Activated CD4-positive, alpha-beta T cell treated with anti-CD3 and anti-CD28 coated beads, Interleukin-10, Interleukin-2, amounts not matched to agents 100 ng/mL and 50 ng/mL, durations not matched to agents 16 hours and 8 hours (primary cell): ENCODE data around the gene DBNDD1.

Source experiments
- DNase-seq: peaks from one replicate; pipeline ENCODE4 v3.0.0-alpha.2; 2020

The DBNDD1 gene

DNA sequence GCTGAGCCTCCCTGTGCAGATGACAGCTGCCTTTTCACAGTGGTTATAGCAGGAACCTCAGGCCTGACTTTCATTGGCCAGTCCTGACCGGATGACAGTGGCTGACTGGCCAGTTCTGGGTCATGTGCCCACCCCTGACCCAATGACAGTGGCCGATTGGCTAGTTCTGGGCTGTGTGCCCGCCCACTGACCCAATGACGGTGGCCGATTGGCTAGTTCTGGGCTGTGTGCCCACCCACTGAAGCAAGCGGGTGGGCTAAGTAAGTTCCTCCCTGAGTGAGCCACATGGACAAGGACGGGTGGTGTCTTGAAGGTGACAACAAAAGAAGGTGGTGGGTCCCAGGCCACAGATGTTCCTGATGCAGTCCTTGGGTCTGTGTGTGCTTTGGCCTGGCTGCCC, 61.2 kb downstream of the DBNDD1 start:
- no peak for DNase-seq

DNA sequence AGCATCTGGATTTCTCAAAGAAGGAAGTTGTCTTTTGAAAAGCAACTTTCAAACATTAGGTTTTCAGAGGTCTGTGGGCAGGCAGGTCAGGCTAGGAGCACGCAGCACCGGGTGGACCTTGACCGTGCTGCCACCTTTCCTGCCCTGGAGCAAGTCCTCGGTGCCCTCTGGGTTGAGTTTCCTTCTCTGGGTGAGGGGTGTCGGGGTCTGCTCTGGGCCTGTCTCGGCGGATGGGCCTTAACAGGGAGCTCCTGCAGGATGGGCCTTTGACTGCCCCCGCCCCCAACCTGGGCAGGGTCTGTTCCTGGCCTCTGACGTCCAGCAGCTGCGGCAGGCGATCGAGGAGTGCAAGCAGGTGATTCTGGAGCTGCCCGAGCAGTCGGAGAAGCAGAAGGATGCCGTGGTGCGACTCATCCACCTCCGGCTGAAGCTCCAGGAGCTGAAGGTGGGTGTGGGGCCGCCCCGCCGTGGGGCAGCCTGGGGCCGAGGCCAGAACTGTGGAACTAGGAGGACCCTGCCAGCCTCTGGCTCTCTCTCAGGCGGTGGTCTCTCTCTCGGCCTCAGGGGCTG, 62.0 kb downstream of the DBNDD1 start:
- DNase-seq = no peak

DNA sequence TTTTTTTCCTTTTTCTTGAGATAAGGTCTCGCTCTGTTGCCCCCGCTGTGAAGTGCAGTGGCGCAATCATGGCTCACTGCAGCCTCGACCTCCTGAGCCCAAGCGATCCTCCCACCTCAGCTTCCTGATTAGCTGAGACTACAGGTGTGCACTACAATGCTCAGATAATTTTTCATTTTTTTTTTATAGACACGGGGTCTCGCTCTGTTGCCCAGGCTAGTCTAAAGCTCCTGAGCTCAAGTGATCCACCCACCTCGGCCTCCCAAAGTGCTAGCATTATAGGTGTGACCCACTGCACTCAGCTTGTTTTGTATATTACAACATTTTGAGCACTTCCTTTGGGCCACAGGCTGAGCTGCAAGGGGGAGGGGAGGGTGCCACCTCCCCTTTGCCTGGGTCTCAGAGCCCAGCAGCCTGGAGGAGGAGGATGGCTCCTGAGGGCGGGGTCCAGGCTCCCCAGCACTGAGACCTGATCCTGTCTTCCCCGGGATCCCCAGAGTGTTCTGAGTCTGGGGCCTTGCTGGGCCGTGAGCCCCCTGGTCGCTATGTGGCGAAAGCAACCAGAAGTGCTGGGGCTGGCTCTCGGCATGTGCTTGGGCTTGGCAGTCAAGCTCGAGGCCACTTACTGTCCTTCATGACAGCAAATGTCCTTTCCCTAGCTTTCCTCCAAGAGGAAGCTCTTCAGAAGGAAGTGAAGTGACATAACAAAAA, 62.6 kb downstream of the DBNDD1 start:
- DNase-seq = no peak

- DNase-seq = no peak
These were observed 64.1 kb downstream of the DBNDD1 start for GRCh38 chr16:89955001-89955685.
